ENCODE results near the gene PAPLN. TPM values are rescaled to one million over a fixed set of nuclear protein-coding genes. Genes with fewer than 3 reads are reported as not detected.

Gene PAPLN
- polyA plus RNA-seq, 3 donors: 0.58 to 2.8 (median 0.73) TPM

GRCh38 chr14:73211251-73212040 lies 25.9 kb upstream of the PAPLN start:
- TF ChIP-seq, protein P1, sequence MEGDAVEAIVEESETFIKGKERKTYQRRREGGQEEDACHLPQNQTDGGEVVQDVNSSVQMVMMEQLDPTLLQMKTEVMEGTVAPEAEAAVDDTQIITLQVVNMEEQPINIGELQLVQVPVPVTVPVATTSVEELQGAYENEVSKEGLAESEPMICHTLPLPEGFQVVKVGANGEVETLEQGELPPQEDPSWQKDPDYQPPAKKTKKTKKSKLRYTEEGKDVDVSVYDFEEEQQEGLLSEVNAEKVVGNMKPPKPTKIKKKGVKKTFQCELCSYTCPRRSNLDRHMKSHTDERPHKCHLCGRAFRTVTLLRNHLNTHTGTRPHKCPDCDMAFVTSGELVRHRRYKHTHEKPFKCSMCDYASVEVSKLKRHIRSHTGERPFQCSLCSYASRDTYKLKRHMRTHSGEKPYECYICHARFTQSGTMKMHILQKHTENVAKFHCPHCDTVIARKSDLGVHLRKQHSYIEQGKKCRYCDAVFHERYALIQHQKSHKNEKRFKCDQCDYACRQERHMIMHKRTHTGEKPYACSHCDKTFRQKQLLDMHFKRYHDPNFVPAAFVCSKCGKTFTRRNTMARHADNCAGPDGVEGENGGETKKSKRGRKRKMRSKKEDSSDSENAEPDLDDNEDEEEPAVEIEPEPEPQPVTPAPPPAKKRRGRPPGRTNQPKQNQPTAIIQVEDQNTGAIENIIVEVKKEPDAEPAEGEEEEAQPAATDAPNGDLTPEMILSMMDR (IDR thresholded peaks at IDR 0.05): no peak
- no peak overlapping the region for H3K4me2 ChIP-seq (replicated peaks; ENCODE audit: extremely low read depth, low read length, poor library complexity, severe bottlenecking)
- H3K27ac ChIP-seq (ENCODE audit: low read depth in 1 of 2, low read length in 2 of 2): peak overlapping the region in 1 of 2 donors; percentile 26
- Mint-ChIP-seq H3K9me3 (peaks cover 0 to 4% (median 0%) of the 10 kb centered on the region in 7 donors), H3K36me3 (peaks cover 83 to 94% of the 10 kb centered on the region in 2 donors), H3K4me1 (no peaks in the 10 kb centered on the region), H3K4me3 (no peak overlapping the region), H3K27me3 (ENCODE audit: low read depth in 3 of 3) (no peaks in the 10 kb centered on the region), H3K27ac (peak overlapping the region in 4 of 7 donors; percentile 5 to 68 (median 36))
- H4K20me1 ChIP-seq (ENCODE audit: insufficient read depth, low read length): peaks cover 94% of the 10 kb centered on the region
- no peak for DNase-seq
- H3K27me3 ChIP-seq (ENCODE audit: control insufficient read depth in 2 of 2, insufficient read depth in 2 of 2, low read length in 2 of 2): no peaks in the 10 kb centered on the region
- intact Hi-C loops (cut with micrococcal nuclease): no loop called here
- peaks cover 92 to 98% of the 10 kb centered on the region in 2 donors for H3K36me3 ChIP-seq (replicated peaks in 1 of 2; ENCODE audit: control insufficient read depth in 1 of 2, insufficient read depth in 2 of 2, low read length in 2 of 2)
- no peak overlapping the region for H3K9ac ChIP-seq (ENCODE audit: insufficient read depth, low read length, poor library complexity, severe bottlenecking)
- H3K4me1 ChIP-seq (ENCODE audit: control insufficient read depth in 1 of 2, insufficient read depth in 2 of 2, low read length in 2 of 2): no peaks in the 10 kb centered on the region
- H2AFZ ChIP-seq (ENCODE audit: insufficient read depth, low read depth, low read length, poor library complexity, severe bottlenecking): no peak overlapping the region
- no peak overlapping the region for H3K4me3 ChIP-seq (replicated peaks in 1 of 3; ENCODE audit: low read depth in 2 of 3, low read length in 3 of 3)
- 100% methylated on average over 2 of the region's 7 CpGs for WGBS (ENCODE audit: insufficient coverage)
- H3K79me2 ChIP-seq (ENCODE audit: insufficient read depth, low read length): no peaks in the 10 kb centered on the region
- H3K9me3 ChIP-seq (replicated peaks in 1 of 2; ENCODE audit: control insufficient read depth in 1 of 2, insufficient read depth in 1 of 2, low read length in 2 of 2): no peaks in the 10 kb centered on the region

GRCh38 chr14:73216030-73216429 lies 21.3 kb upstream of the PAPLN start:
- Mint-ChIP-seq H3K36me3 (peaks cover 81 to 94% of the 10 kb centered on the region in 2 donors), H3K9me3 (no peaks in the 10 kb centered on the region), H3K4me3 (no peak overlapping the region), H3K4me1 (no peaks in the 10 kb centered on the region), H3K27me3 (ENCODE audit: low read depth in 3 of 3) (no peaks in the 10 kb centered on the region), H3K27ac (peak overlapping the region in 1 of 7 donors; percentile 78)
- peaks cover 90 to 98% of the 10 kb centered on the region in 2 donors for H3K36me3 ChIP-seq (replicated peaks in 1 of 2; ENCODE audit: control insufficient read depth in 1 of 2, insufficient read depth in 2 of 2, low read length in 2 of 2)
- 100% methylated on average over 1 of the region's 2 CpGs for WGBS (ENCODE audit: insufficient coverage)
- H3K9me3 ChIP-seq (replicated peaks in 1 of 2; ENCODE audit: control insufficient read depth in 1 of 2, insufficient read depth in 1 of 2, low read length in 2 of 2): no peaks in the 10 kb centered on the region
- H4K20me1 ChIP-seq (ENCODE audit: insufficient read depth, low read length): peaks cover 92% of the 10 kb centered on the region
- H3K4me3 ChIP-seq (replicated peaks in 1 of 3; ENCODE audit: low read depth in 2 of 3, low read length in 3 of 3): no peak overlapping the region
- H2AFZ ChIP-seq (ENCODE audit: insufficient read depth, low read depth, low read length, poor library complexity, severe bottlenecking): no peak overlapping the region
- no peak overlapping the region for H3K4me2 ChIP-seq (replicated peaks; ENCODE audit: extremely low read depth, low read length, poor library complexity, severe bottlenecking)
- H3K79me2 ChIP-seq (ENCODE audit: insufficient read depth, low read length): peaks cover 3% of the 10 kb centered on the region
- intact Hi-C loops (cut with micrococcal nuclease): no loop called here
- no peak for DNase-seq
- H3K9ac ChIP-seq (ENCODE audit: insufficient read depth, low read length, poor library complexity, severe bottlenecking): no peak overlapping the region
- H3K27ac ChIP-seq (ENCODE audit: low read depth in 1 of 2, low read length in 2 of 2): no peak overlapping the region
- H3K27me3 ChIP-seq (ENCODE audit: control insufficient read depth in 2 of 2, insufficient read depth in 2 of 2, low read length in 2 of 2): no peaks in the 10 kb centered on the region
- TF ChIP-seq, protein P1 (IDR thresholded peaks at IDR 0.05): no peak
- no peaks in the 10 kb centered on the region for H3K4me1 ChIP-seq (ENCODE audit: control insufficient read depth in 1 of 2, insufficient read depth in 2 of 2, low read length in 2 of 2)
